Central memory CD4-positive, alpha-beta T cell (primary cell): ENCODE data around the gene DCHS1.

Experiments
- DNase-seq: peaks from one replicate; pipeline ENCODE4 v3.0.0; 2022

The DCHS1 gene

GRCh38 chr11:6625156-6625831 is 30.3 kb downstream of the DCHS1 start:
- no peak for DNase-seq

- DNase-seq, result no peak
Measured at GRCh38 chr11:6623391-6624363, 31.9 kb downstream of the DCHS1 start.

- no peak for DNase-seq
Measured at GRCh38 chr11:6622261-6623171, 33.1 kb downstream of the DCHS1 start.

GRCh38 chr11:6621711-6622211 is 33.8 kb downstream of the DCHS1 start:
- DNase-seq, result no peak

- DNase-seq, result no peak
Measured at GRCh38 chr11:6620636-6621035, 35.0 kb downstream of the DCHS1 start.

GRCh38 chr11:6619004-6619745 is 36.4 kb downstream of the DCHS1 start, which contains the start of gene TPP1:
TSS of gene TPP1 (minus strand) at chr11:6619422. CDS start at chr11:6619400, 22 bp downstream.
- DNase-seq, result peak; percentile 89

- peak; percentile 45 for DNase-seq
Measured at GRCh38 chr11:6618117-6619003, 37.2 kb downstream of the DCHS1 start.

- DNase-seq, result no peak
Measured at GRCh38 chr11:6617315-6617781, 38.3 kb downstream of the DCHS1 start.

- no peak for DNase-seq
Measured at GRCh38 chr11:6616596-6617250, 38.9 kb downstream of the DCHS1 start.

GRCh38 chr11:6615882-6616585 is 39.6 kb downstream of the DCHS1 start:
- DNase-seq, result no peak

- DNase-seq, result no peak
Measured at GRCh38 chr11:6615046-6615445, 40.6 kb downstream of the DCHS1 start.

- DNase-seq, result no peak
Measured at GRCh38 chr11:6614446-6614845, 41.2 kb downstream of the DCHS1 start.

- no peak for DNase-seq
Measured at GRCh38 chr11:6613496-6613895, 42.1 kb downstream of the DCHS1 start.

GRCh38 chr11:6612213-6613041 is 43.2 kb downstream of the DCHS1 start, which contains the start of gene TAF10:
TSS of gene TAF10 (minus strand) at chr11:6612216. CDS start at chr11:6612189, 27 bp downstream.
- DNase-seq, result peak; percentile 96

- no peak for DNase-seq
Measured at GRCh38 chr11:6611963-6612212, 43.7 kb downstream of the DCHS1 start.

GRCh38 chr11:6611092-6611962 is 44.3 kb downstream of the DCHS1 start:
- no peak for DNase-seq

- no peak for DNase-seq
Measured at GRCh38 chr11:6610591-6610990, 45.0 kb downstream of the DCHS1 start.
